GM23338 (cell line): Measurements from ENCODE around the gene NDC1. TPM values are rescaled to one million over a fixed set of nuclear protein-coding genes. Genes with fewer than 3 reads are reported as not detected.

Source experiments
- ATAC-seq: fragments of 200-7000 bp; cut with Tn5 transposase; 3 replicates; pipeline ENCODE4 v1.9.1; 2020
- DNase-seq: peaks from one replicate; pipeline ENCODE4 v3.0.0-alpha.2; 2015; ENCODE audit warnings: low spot score
- H2AFZ ChIP-seq: fragments of 200-600 bp; sonication (generic); 2 replicates; pipeline ENCODE4 v1.8.0; 2016; ENCODE audit warnings: antibody characterized with exemption, mild to moderate bottlenecking, moderate library complexity
- H3F3A ChIP-seq: fragments of 200-600 bp; sonication (generic); replicated peaks from 2 replicates; pipeline ENCODE4 v1.8.0; 2017; ENCODE audit warnings: antibody characterized with exemption, mixed run types, low read depth
- H3K27ac ChIP-seq: fragments of 200-600 bp; sonication (generic); 2 replicates; pipeline ENCODE4 v1.6.1; 2016; ENCODE audit warnings: low read depth
- H3K27me3 ChIP-seq: fragments of 200-600 bp; sonication (generic); 2 replicates; pipeline ENCODE4 v1.8.0; 2016; ENCODE audit warnings: mild to moderate bottlenecking, mixed run types, moderate library complexity; ENCODE audit not compliant: insufficient read depth
- H3K36me3 ChIP-seq: fragments of 200-600 bp; sonication (generic); 2 replicates; pipeline ENCODE4 v1.8.0; 2016; ENCODE audit warnings: mild to moderate bottlenecking; ENCODE audit not compliant: insufficient read depth
- H3K4me1 ChIP-seq: fragments of 200-600 bp; sonication (generic); 2 replicates; pipeline ENCODE4 v1.8.0; 2016; ENCODE audit warnings: mild to moderate bottlenecking, moderate library complexity; ENCODE audit not compliant: insufficient read depth
- H3K4me2 ChIP-seq: fragments of 200-600 bp; sonication (generic); 2 replicates; pipeline ENCODE4 v1.7.1; 2017; ENCODE audit warnings: mixed run types
- H3K4me3 ChIP-seq: fragments of 200-600 bp; sonication (generic); 2 replicates; pipeline ENCODE4 v1.6.1; 2016; ENCODE audit warnings: mixed run types
- H3K79me2 ChIP-seq: fragments of 200-600 bp; sonication (generic); replicated peaks from 2 replicates; pipeline ENCODE4 v1.8.0; 2017; ENCODE audit warnings: mild to moderate bottlenecking; ENCODE audit not compliant: insufficient read depth
- H3K9me2 ChIP-seq: fragments of 200-600 bp; sonication (generic); 2 replicates; pipeline ENCODE4 v1.8.0; 2017; ENCODE audit not compliant: insufficient read depth
- H4K20me1 ChIP-seq: fragments of 200-600 bp; sonication (generic); replicated peaks from 2 replicates; pipeline ENCODE4 v1.8.0; 2017; ENCODE audit warnings: mild to moderate bottlenecking; ENCODE audit not compliant: insufficient read depth
- H3K27ac Mint-ChIP-seq: 2 replicates; pipeline ENCODE4 v1.8.0; 2020; ENCODE audit warnings: inconsistent platforms, mild to moderate bottlenecking, moderate library complexity, mixed read lengths
- H3K27me3 Mint-ChIP-seq: 3 replicates; pipeline ENCODE4 v1.8.0; 2022; ENCODE audit warnings: low read depth, mild to moderate bottlenecking, moderate library complexity, mixed read lengths, inconsistent platforms; ENCODE audit not compliant: insufficient read depth, poor library complexity
- H3K36me3 Mint-ChIP-seq: 3 replicates; pipeline ENCODE4 v1.8.0; 2021; ENCODE audit warnings: low read depth, mild to moderate bottlenecking, inconsistent platforms, moderate library complexity, mixed read lengths
- H3K4me1 Mint-ChIP-seq: 3 replicates; pipeline ENCODE4 v1.8.0; 2020; ENCODE audit warnings: mild to moderate bottlenecking, inconsistent platforms, mixed read lengths
- H3K4me3 Mint-ChIP-seq: 3 replicates; pipeline ENCODE4 v1.8.0; 2021; ENCODE audit warnings: moderate library complexity, mild to moderate bottlenecking, inconsistent platforms, mixed read lengths
- H3K9me3 Mint-ChIP-seq: 3 replicates; pipeline ENCODE4 v1.8.0; 2020; ENCODE audit warnings: moderate library complexity, mild to moderate bottlenecking, inconsistent platforms, mixed read lengths
- EZH2 ChIP-seq: fragments of 200-600 bp; sonication (generic); IDR thresholded peaks from one replicate; pipeline ENCODE4 v1.8.0; 2017; ENCODE audit warnings: antibody characterized with exemption, mild to moderate bottlenecking, low read depth; ENCODE audit not compliant: unreplicated experiment
- EZH2phosphoT487 ChIP-seq: fragments of 200-600 bp; sonication (generic); IDR thresholded peaks from one replicate; pipeline ENCODE4 v1.8.1; 2018; ENCODE audit warnings: antibody characterized with exemption; ENCODE audit not compliant: unreplicated experiment
- NANOG ChIP-seq: IDR thresholded peaks from 2 replicates; pipeline ENCODE4 v1.6.1; 2016; ENCODE audit warnings: antibody characterized with exemption, borderline replicate concordance
- POLR2AphosphoS5 ChIP-seq: IDR thresholded peaks from 2 replicates; pipeline ENCODE4 v1.6.1; 2016; ENCODE audit warnings: antibody characterized with exemption, low read depth
- REST ChIP-seq: IDR thresholded peaks from one replicate; pipeline ENCODE4 v1.6.1; 2018; ENCODE audit warnings: antibody characterized with exemption; ENCODE audit not compliant: unreplicated experiment
- STAT1 ChIP-seq: IDR thresholded peaks from one replicate; pipeline ENCODE4 v1.6.1; 2016; ENCODE audit warnings: antibody characterized with exemption; ENCODE audit not compliant: unreplicated experiment
- ZNF114 ChIP-seq: fragments of 250-450 bp; sonication (Bioruptor Pico); IDR thresholded peaks from 2 replicates; pipeline ENCODE4 v1.5.0; 2020; ENCODE audit warnings: mild to moderate bottlenecking, moderate library complexity
- ZNF331 ChIP-seq: fragments of 250-450 bp; sonication (Bioruptor Pico); IDR thresholded peaks from 2 replicates; pipeline ENCODE4 v1.5.0; 2020; ENCODE audit warnings: low read depth, mild to moderate bottlenecking, moderate library complexity
- polyA plus RNA-seq: library from polyadenylated mRNA; unstranded; fragments of >200 nt; fragmentation: Nextera tagmentation; extraction: Ambion mirVana; gene quantifications from 2 replicates; pipeline ENCODE4 v1.2.1, GENCODE V29; 2016
- total RNA-seq: library from RNA; depleted of rRNA; stranded (reverse); fragments of >200 nt; shearing (Covaris generic); gene quantifications from 2 replicates; pipeline ENCODE4 v1.2.3, GENCODE V29; 2014
- TF ChIP-seq, protein P1 (sequence below): IDR thresholded peaks from 2 replicates; pipeline ENCODE4 v1.6.1; 2016; ENCODE audit warnings: antibody characterized with exemption
- TF ChIP-seq, protein P2 (sequence below), 2 experiments: fragments of 200-600 bp in 1 of 2; sonication (generic) in 1 of 2; conservative IDR thresholded peaks; 2 replicates each; pipeline versions ENCODE4 v1.5.1 to v1.6.1; 2016 to 2017; ENCODE audit warnings: antibody characterized with exemption in 2 of 2, low read depth in 2 of 2, mild to moderate bottlenecking in 2 of 2, moderate library complexity in 1 of 2

The NDC1 gene
- total and polyA plus RNA-seq, 2 experiments from 2014 or later: 19.8 to 100 TPM

DNA sequence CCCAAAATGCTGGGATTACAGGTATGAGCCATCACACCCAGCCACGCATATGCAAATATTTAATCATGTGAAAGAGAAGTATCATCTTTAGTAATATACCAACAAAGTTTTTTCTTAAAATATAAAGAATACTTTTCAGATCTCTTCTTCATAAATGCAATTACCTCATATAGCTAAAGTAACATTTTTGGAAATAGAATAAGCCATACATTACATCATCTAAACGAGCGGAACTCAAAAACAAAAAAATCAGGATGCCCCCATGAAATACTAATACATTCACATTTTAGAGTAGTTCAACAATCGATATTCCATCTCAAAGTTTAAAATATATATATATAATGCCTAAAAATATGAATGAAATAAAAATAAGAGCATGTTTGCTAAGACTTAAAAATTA is 4.7 kb downstream of the NDC1 start (continued):
- TF ChIP-seq, protein P1, sequence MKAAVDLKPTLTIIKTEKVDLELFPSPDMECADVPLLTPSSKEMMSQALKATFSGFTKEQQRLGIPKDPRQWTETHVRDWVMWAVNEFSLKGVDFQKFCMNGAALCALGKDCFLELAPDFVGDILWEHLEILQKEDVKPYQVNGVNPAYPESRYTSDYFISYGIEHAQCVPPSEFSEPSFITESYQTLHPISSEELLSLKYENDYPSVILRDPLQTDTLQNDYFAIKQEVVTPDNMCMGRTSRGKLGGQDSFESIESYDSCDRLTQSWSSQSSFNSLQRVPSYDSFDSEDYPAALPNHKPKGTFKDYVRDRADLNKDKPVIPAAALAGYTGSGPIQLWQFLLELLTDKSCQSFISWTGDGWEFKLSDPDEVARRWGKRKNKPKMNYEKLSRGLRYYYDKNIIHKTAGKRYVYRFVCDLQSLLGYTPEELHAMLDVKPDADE: no peak
- TF ChIP-seq EZH2 (no peak), NANOG (no peak), ZNF114 (CRISPR knock-in tag) (no peak), EZH2phosphoT487 (no peak), ZNF331 (CRISPR knock-in tag) (no peak), REST (no peak), POLR2AphosphoS5 (no peak)

DNA sequence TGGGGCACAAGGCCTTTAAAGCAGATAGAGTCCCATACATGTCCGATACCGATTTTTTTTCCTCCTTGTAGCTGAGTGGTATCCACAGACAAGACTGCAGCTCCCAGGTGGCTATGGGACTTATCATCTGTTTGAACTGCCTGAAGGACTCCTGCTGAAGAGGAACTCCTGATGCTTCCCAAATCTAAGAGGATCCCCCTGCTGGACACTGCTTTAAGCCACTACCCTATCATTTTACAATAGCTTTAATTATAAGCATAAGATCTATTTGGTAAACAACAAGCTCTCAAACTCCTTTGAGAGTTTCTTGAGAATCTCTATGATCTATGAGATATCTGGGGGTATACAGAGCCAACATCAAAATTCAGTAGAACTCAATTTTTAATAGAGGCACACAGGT is 11.7 kb downstream of the NDC1 start:
- peaks cover 38% of the 10 kb centered on the region for H3K36me3 ChIP-seq
- peaks cover 11% of the 10 kb centered on the region for H3K79me2 ChIP-seq
- TF ChIP-seq EZH2phosphoT487 (no peak), STAT1 (no peak), NANOG (no peak)
- TF ChIP-seq, protein P2, sequence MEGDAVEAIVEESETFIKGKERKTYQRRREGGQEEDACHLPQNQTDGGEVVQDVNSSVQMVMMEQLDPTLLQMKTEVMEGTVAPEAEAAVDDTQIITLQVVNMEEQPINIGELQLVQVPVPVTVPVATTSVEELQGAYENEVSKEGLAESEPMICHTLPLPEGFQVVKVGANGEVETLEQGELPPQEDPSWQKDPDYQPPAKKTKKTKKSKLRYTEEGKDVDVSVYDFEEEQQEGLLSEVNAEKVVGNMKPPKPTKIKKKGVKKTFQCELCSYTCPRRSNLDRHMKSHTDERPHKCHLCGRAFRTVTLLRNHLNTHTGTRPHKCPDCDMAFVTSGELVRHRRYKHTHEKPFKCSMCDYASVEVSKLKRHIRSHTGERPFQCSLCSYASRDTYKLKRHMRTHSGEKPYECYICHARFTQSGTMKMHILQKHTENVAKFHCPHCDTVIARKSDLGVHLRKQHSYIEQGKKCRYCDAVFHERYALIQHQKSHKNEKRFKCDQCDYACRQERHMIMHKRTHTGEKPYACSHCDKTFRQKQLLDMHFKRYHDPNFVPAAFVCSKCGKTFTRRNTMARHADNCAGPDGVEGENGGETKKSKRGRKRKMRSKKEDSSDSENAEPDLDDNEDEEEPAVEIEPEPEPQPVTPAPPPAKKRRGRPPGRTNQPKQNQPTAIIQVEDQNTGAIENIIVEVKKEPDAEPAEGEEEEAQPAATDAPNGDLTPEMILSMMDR (conservative IDR thresholded peaks at IDR 0.05; ENCODE audit: low read depth in 2 of 2): peak; percentile 7 to 33; a peak in 2 of 4 replicates
- peaks cover 1% of the 10 kb centered on the region for H3K27me3 Mint-ChIP-seq
- no peak overlapping the region for H3K27ac Mint-ChIP-seq
- H3F3A ChIP-seq: no peaks in the 10 kb centered on the region
- no peak overlapping the region for H3K4me2 ChIP-seq
- no peak overlapping the region for H2AFZ ChIP-seq
- no peaks in the 10 kb centered on the region for H3K4me1 Mint-ChIP-seq
- H3K36me3 Mint-ChIP-seq: peaks cover 50% of the 10 kb centered on the region
- ATAC-seq (no peak; the same call in 2 of the 3 replicates), DNase-seq (peak; percentile 16)
- no peaks in the 10 kb centered on the region for H3K4me1 ChIP-seq
- H3K27me3 ChIP-seq: no peaks in the 10 kb centered on the region
- H3K9me2 ChIP-seq: no peaks in the 10 kb centered on the region
- no peak overlapping the region for H3K4me3 Mint-ChIP-seq
- H4K20me1 ChIP-seq: peaks cover 20% of the 10 kb centered on the region
- no peak overlapping the region for H3K27ac ChIP-seq
- H3K4me3 ChIP-seq: no peak overlapping the region
- H3K9me3 Mint-ChIP-seq: no peaks in the 10 kb centered on the region
